Measurements from ENCODE around the gene PLXDC2. TPM values are rescaled to one million over a fixed set of nuclear protein-coding genes. Genes with fewer than 3 reads are reported as not detected.

Gene PLXDC2
- total RNA-seq, 2 donors from 2014 or later, result 19.5 to 26.4 TPM

GRCh38 chr10:20327954-20328353 lies 511.7 kb downstream of the PLXDC2 start:
- no peaks in the 10 kb centered on the region for H3K27me3 ChIP-seq (ENCODE audit: control insufficient read depth, insufficient read depth, low read length, poor library complexity, severe bottlenecking)
- no peak overlapping the region for H3K27ac Mint-ChIP-seq
- WGBS, 2 experiments (ENCODE audit: insufficient coverage in 1 of 2, insufficient read length in 1 of 2), result 91 to 92% methylated on average over 3 of the region's 3 CpGs

DNA sequence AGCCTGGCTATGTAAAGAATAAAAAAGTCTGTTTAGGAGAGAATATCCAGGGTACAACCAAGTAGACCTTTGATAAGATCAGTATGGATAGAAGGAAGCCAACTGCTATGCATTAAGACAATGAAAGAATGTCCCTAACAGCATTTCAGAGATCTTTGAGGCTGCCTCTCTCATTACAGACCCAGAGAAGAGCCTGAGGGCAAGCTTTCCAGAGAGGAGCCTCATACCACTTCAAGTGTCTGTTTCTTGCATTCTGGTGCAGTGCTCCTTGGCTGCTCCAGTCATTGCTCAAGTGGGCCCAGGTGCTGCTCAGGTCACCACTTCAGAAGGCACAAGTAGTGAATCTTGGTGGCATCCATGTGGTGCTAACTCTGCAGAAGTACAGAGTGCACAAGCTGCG lies 514.0 kb downstream of the PLXDC2 start:
- no peak for DNase-seq
- Histone ChIP-seq H3K9ac (ENCODE audit: extremely low read depth, low read length, poor library complexity, severe bottlenecking) (no peak overlapping the region), H3K4me1 (ENCODE audit: control insufficient read depth, insufficient read depth, low read length) (no peaks in the 10 kb centered on the region), H3K27me3 (ENCODE audit: control insufficient read depth, insufficient read depth, low read length, poor library complexity, severe bottlenecking) (no peaks in the 10 kb centered on the region), H3K9me3 (ENCODE audit: control insufficient read depth, low read length) (peaks cover 3% of the 10 kb centered on the region), H3K27ac (ENCODE audit: low read depth, low read length) (no peak overlapping the region), H3K36me3 (ENCODE audit: control insufficient read depth, insufficient read depth, low read length) (no peaks in the 10 kb centered on the region), H3K4me3 (ENCODE audit: low read length) (no peak overlapping the region)
- H3K27ac Mint-ChIP-seq, result no peak overlapping the region
- H3K36me3 Mint-ChIP-seq (ENCODE audit: low read depth), result no peaks in the 10 kb centered on the region
- H3K4me3 Mint-ChIP-seq, result no peak overlapping the region
- WGBS, 2 experiments (ENCODE audit: insufficient coverage in 1 of 2, insufficient read length in 1 of 2), result 83 to 88% methylated on average over 1 of the region's 1 CpG
- TF ChIP-seq, protein P1, sequence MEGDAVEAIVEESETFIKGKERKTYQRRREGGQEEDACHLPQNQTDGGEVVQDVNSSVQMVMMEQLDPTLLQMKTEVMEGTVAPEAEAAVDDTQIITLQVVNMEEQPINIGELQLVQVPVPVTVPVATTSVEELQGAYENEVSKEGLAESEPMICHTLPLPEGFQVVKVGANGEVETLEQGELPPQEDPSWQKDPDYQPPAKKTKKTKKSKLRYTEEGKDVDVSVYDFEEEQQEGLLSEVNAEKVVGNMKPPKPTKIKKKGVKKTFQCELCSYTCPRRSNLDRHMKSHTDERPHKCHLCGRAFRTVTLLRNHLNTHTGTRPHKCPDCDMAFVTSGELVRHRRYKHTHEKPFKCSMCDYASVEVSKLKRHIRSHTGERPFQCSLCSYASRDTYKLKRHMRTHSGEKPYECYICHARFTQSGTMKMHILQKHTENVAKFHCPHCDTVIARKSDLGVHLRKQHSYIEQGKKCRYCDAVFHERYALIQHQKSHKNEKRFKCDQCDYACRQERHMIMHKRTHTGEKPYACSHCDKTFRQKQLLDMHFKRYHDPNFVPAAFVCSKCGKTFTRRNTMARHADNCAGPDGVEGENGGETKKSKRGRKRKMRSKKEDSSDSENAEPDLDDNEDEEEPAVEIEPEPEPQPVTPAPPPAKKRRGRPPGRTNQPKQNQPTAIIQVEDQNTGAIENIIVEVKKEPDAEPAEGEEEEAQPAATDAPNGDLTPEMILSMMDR (conservative IDR thresholded peaks at IDR 0.05), result no peak
- peaks cover 5% of the 10 kb centered on the region for H3K9me3 Mint-ChIP-seq
- no peaks in the 10 kb centered on the region for H3K4me1 Mint-ChIP-seq
- H3K27me3 Mint-ChIP-seq (ENCODE audit: insufficient read depth), result no peaks in the 10 kb centered on the region

More at GRCh38 chr10:20327954-20328353, 511.7 kb downstream of the PLXDC2 start:
- DNase-seq, result no peak
- Mint-ChIP-seq H3K9me3 (peaks cover 4% of the 10 kb centered on the region), H3K4me3 (no peak overlapping the region), H3K27me3 (ENCODE audit: insufficient read depth) (no peaks in the 10 kb centered on the region), H3K36me3 (ENCODE audit: low read depth) (no peaks in the 10 kb centered on the region), H3K4me1 (no peaks in the 10 kb centered on the region)
- no peak overlapping the region for H3K9ac ChIP-seq (ENCODE audit: extremely low read depth, low read length, poor library complexity, severe bottlenecking)
- H3K9me3 ChIP-seq (ENCODE audit: control insufficient read depth, low read length), result peaks cover 3% of the 10 kb centered on the region
- H3K4me3 ChIP-seq (ENCODE audit: low read length), result no peak overlapping the region
- H3K36me3 ChIP-seq (ENCODE audit: control insufficient read depth, insufficient read depth, low read length), result no peaks in the 10 kb centered on the region
- H3K4me1 ChIP-seq (ENCODE audit: control insufficient read depth, insufficient read depth, low read length), result no peaks in the 10 kb centered on the region
- TF ChIP-seq, protein P1 (conservative IDR thresholded peaks at IDR 0.05), result no peak
- H3K27ac ChIP-seq (ENCODE audit: low read depth, low read length), result no peak overlapping the region

DNA sequence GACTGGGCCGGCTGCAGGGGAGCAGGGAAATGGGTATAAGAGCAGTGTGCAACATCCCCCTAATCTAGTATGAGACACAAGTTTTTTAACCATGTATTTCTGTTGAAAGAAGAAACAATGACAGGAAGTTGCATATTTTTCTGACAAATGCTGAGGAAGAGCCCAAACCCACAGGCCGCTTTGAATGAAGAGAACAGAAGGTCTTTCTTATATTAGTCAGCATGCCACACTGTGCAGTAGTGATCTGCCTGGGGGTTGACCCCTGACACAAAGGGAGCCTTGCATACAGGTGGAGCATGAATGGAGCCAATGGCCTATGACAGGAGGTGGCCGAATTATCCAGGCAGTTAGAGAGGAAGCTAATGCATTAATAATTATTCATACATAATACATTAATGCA lies 518.3 kb downstream of the PLXDC2 start:
- no peak overlapping the region for H3K27ac ChIP-seq (ENCODE audit: low read depth, low read length)
- Mint-ChIP-seq H3K9me3 (peaks cover 30% of the 10 kb centered on the region), H3K36me3 (ENCODE audit: low read depth) (peaks cover 3% of the 10 kb centered on the region), H3K4me1 (no peaks in the 10 kb centered on the region), H3K27me3 (ENCODE audit: insufficient read depth) (no peaks in the 10 kb centered on the region), H3K27ac (no peak overlapping the region), H3K4me3 (no peak overlapping the region)
- H3K27me3 ChIP-seq (ENCODE audit: control insufficient read depth, insufficient read depth, low read length, poor library complexity, severe bottlenecking), result no peaks in the 10 kb centered on the region
- 88 to 92% methylated on average over 2 to 3 of the region's 3 CpGs for WGBS, 2 experiments (ENCODE audit: insufficient coverage in 1 of 2, insufficient read length in 1 of 2)
- peaks cover 4% of the 10 kb centered on the region for H3K9me3 ChIP-seq (ENCODE audit: control insufficient read depth, low read length)
- H3K4me3 ChIP-seq (ENCODE audit: low read length), result no peak overlapping the region
- TF ChIP-seq, protein P1 (conservative IDR thresholded peaks at IDR 0.05), result no peak
- no peaks in the 10 kb centered on the region for H3K4me1 ChIP-seq (ENCODE audit: control insufficient read depth, insufficient read depth, low read length)
- no peak overlapping the region for H3K9ac ChIP-seq (ENCODE audit: extremely low read depth, low read length, poor library complexity, severe bottlenecking)
- no peaks in the 10 kb centered on the region for H3K36me3 ChIP-seq (ENCODE audit: control insufficient read depth, insufficient read depth, low read length)
- DNase-seq, result no peak
